Trophoblast cell (in vitro differentiated cells and primary cell): ENCODE results near the gene SMLR1.

Experiments used
- DNase-seq, 2 donors: peaks; one replicate each; pipeline ENCODE4 v3.0.0-alpha.2; 2016
- H2AFZ ChIP-seq: 2 replicates; pipeline ENCODE4 v1.6.1; 2013; ENCODE audit warnings: low read length, moderate library complexity, mild to moderate bottlenecking; ENCODE audit not compliant: insufficient read depth, poor library complexity
- H2AK5ac ChIP-seq: 2 replicates; pipeline ENCODE4 v1.6.1; 2013; ENCODE audit warnings: mild to moderate bottlenecking, low read length
- H2BK120ac ChIP-seq: 2 replicates; pipeline ENCODE4 v1.6.1; 2013; ENCODE audit warnings: low read length, mild to moderate bottlenecking, moderate library complexity; ENCODE audit not compliant: insufficient read depth, poor library complexity
- H2BK12ac ChIP-seq: 2 replicates; pipeline ENCODE4 v1.6.1; 2013; ENCODE audit warnings: mild to moderate bottlenecking, low read length, moderate library complexity
- H2BK5ac ChIP-seq: 2 replicates; pipeline ENCODE4 v1.6.1; 2013; ENCODE audit warnings: low read length, low read depth, moderate library complexity, mild to moderate bottlenecking; ENCODE audit not compliant: poor library complexity
- H3K14ac ChIP-seq: 2 replicates; pipeline ENCODE4 v1.6.1; 2013; ENCODE audit warnings: mild to moderate bottlenecking, low read length
- H3K18ac ChIP-seq: 2 replicates; pipeline ENCODE4 v1.6.1; 2013; ENCODE audit warnings: mild to moderate bottlenecking, low read length
- H3K23ac ChIP-seq: 2 replicates; pipeline ENCODE4 v1.6.1; 2013; ENCODE audit warnings: low read length
- H3K27ac ChIP-seq: 2 replicates; pipeline ENCODE4 v1.5.1; 2013; ENCODE audit warnings: low read depth, mild to moderate bottlenecking, inconsistent platforms, low read length, moderate library complexity
- H3K27me3 ChIP-seq: 2 replicates; pipeline ENCODE4 v1.6.1; 2013; ENCODE audit warnings: inconsistent platforms, mild to moderate bottlenecking, low read length, moderate library complexity; ENCODE audit not compliant: insufficient read depth
- H3K36me3 ChIP-seq, 2 experiments: 1 replicate in 1 of 2; 2 replicates in 1 of 2; pipeline ENCODE4 v1.6.1; 2013; ENCODE audit warnings: low read length in 2 of 2, mild to moderate bottlenecking in 2 of 2, moderate library complexity in 1 of 2; ENCODE audit not compliant: insufficient read depth in 2 of 2, control insufficient read depth in 1 of 2
- H3K4ac ChIP-seq: 2 replicates; pipeline ENCODE4 v1.6.1; 2013; ENCODE audit warnings: low read depth, mild to moderate bottlenecking, low read length, moderate library complexity
- H3K4me1 ChIP-seq, 2 experiments: 1 replicate in 1 of 2; 2 replicates in 1 of 2; pipeline ENCODE4 v1.6.1; 2013; ENCODE audit warnings: low read length in 2 of 2, mild to moderate bottlenecking in 2 of 2, moderate library complexity in 1 of 2; ENCODE audit not compliant: insufficient read depth in 2 of 2, control insufficient read depth in 1 of 2
- H3K4me2 ChIP-seq: 2 replicates; pipeline ENCODE4 v1.6.1; 2013; ENCODE audit warnings: inconsistent platforms, mild to moderate bottlenecking, low read length, moderate library complexity
- H3K4me3 ChIP-seq: 2 replicates; pipeline ENCODE4 v1.5.1; 2013; ENCODE audit warnings: mild to moderate bottlenecking, low read depth, low read length, inconsistent platforms
- H3K79me1 ChIP-seq: one replicate; pipeline ENCODE4 v1.6.1; 2013; ENCODE audit warnings: low read length
- H3K79me2 ChIP-seq: 2 replicates; pipeline ENCODE4 v1.6.1; 2013; ENCODE audit warnings: low read length, mild to moderate bottlenecking; ENCODE audit not compliant: control insufficient read depth, insufficient read depth, poor library complexity
- H3K9ac ChIP-seq: 2 replicates; pipeline ENCODE4 v1.6.1; 2013; ENCODE audit warnings: mild to moderate bottlenecking, low read length
- H3K9me3 ChIP-seq: 2 replicates; pipeline ENCODE4 v1.6.1; 2013; ENCODE audit warnings: low read depth, mild to moderate bottlenecking, control low read depth, inconsistent platforms, low read length; ENCODE audit not compliant: insufficient read depth
- H4K12ac ChIP-seq: 2 replicates; pipeline ENCODE4 v1.6.1; 2013; ENCODE audit warnings: low read depth, mild to moderate bottlenecking, low read length, moderate library complexity
- H4K8ac ChIP-seq: 2 replicates; pipeline ENCODE4 v1.6.1; 2013; ENCODE audit warnings: low read depth, mild to moderate bottlenecking, low read length, moderate library complexity
- H4K91ac ChIP-seq: one replicate; pipeline ENCODE4 v1.6.1; 2013; ENCODE audit warnings: low read depth, mild to moderate bottlenecking, low read length, moderate library complexity
- WGBS: extraction: QIAGEN DNeasy Blood & Tissue Kit; methylation state at CpG from one replicate; pipeline ENCODE4 v1.1.7; 2013; ENCODE audit warnings: missing lambda C conversion rate; ENCODE audit not compliant: insufficient read length, insufficient coverage; ENCODE audit errors: extremely low coverage; 5-methylcytosine and 5-hydroxymethylcytosine counted together

SMLR1 gene

DNA sequence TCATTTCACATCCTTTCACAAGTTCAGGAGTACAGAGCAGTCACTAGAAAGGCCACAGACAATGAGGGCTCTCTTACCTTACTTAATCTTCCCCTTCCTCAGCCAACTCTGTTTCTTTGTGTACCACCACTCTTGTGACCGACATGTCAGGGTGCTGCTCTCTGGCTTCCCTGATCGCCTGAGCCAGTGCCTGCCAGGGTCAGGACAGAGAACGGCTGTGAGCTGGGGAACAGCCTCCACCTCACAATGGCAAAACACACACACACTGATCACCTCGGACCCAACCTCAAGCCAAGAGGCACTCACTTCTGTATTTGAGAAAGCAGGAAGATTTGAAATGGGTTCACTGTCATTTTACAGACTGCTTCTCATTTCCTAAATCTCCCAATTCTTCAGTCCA is 30.8 kb downstream of the SMLR1 start:
- H4K91ac ChIP-seq, result peak overlapping the region; percentile 23
- no peak overlapping the region for H2BK12ac ChIP-seq
- no peak for DNase-seq
- no CpG with 5 or more reads among the region's 4 CpGs for WGBS
- H4K8ac ChIP-seq, result no peak overlapping the region
- no peak overlapping the region for H3K18ac ChIP-seq
- no peak overlapping the region for H3K23ac ChIP-seq
- no peak overlapping the region for H3K9ac ChIP-seq
- H3K27me3 ChIP-seq, result no peaks in the 10 kb centered on the region
- H2BK120ac ChIP-seq, result no peak overlapping the region
- H3K27ac ChIP-seq, result peak overlapping the region; percentile 8
- H3K79me2 ChIP-seq, result no peaks in the 10 kb centered on the region
- no peak overlapping the region for H2AK5ac ChIP-seq
- no peak overlapping the region for H3K4me2 ChIP-seq
- peak overlapping the region; percentile 9 for H3K14ac ChIP-seq
- H2BK5ac ChIP-seq, result no peak overlapping the region
- no peak overlapping the region for H3K4ac ChIP-seq
- H3K79me1 ChIP-seq, result peaks cover 2% of the 10 kb centered on the region
- H3K9me3 ChIP-seq, result no peaks in the 10 kb centered on the region
- H4K12ac ChIP-seq, result no peak overlapping the region
- peaks cover 0 to 8% of the 10 kb centered on the region in 2 experiments for H3K4me1 ChIP-seq
- H2AFZ ChIP-seq, result no peak overlapping the region
- no peak overlapping the region for H3K4me3 ChIP-seq
- no peaks in the 10 kb centered on the region for H3K36me3 ChIP-seq

DNA sequence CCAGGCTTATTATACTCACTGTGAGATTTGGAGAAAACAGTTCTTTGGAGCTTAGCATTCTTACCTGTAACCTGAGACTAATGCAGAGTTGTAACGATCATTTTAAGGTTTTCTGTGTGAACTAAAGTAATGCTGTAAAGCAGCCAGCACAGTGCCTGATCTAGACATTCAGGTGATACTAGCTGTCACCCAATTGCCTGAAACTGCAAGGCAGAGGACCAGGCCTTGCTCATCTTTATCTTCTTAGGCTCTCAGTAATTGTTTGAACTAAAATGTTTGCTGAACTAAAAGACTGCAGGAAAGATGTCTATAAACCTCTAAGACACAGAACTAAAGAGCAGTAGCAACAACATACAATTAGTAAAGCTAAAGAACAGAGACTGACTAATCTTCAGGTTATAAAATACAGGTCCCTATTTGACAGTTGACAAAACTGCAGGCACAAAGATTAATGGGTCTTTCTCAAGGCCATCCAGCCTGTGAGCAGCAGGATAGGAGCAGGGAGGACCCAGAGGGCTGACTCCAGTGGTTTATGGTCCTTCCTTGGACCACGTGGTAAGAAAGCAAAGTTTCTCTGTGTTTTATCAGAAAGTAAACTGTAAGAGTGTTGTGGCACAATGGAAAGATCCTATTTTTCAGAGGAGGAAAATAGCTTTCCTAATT is 31.4 kb downstream of the SMLR1 start:
- DNase-seq, result no peak
- Histone ChIP-seq H3K4ac (no peak overlapping the region), H3K18ac (no peak overlapping the region), H3K4me2 (no peak overlapping the region), H3K4me3 (no peak overlapping the region), H3K4me1 (peaks cover 0 to 8% of the 10 kb centered on the region in 2 experiments), H3K36me3 (no peaks in the 10 kb centered on the region), H2BK120ac (no peak overlapping the region), H3K14ac (no peak overlapping the region), H3K9me3 (no peaks in the 10 kb centered on the region), H3K79me1 (peaks cover 2% of the 10 kb centered on the region), H3K23ac (no peak overlapping the region), H3K9ac (no peak overlapping the region), H2BK12ac (no peak overlapping the region), H3K27ac (no peak overlapping the region), H2AK5ac (no peak overlapping the region), H2AFZ (no peak overlapping the region), H2BK5ac (no peak overlapping the region), H4K8ac (no peak overlapping the region), H3K27me3 (no peaks in the 10 kb centered on the region), H4K12ac (no peak overlapping the region), H3K79me2 (no peaks in the 10 kb centered on the region), H4K91ac (no peak overlapping the region)
- no CpG with 5 or more reads among the region's 2 CpGs for WGBS

DNA sequence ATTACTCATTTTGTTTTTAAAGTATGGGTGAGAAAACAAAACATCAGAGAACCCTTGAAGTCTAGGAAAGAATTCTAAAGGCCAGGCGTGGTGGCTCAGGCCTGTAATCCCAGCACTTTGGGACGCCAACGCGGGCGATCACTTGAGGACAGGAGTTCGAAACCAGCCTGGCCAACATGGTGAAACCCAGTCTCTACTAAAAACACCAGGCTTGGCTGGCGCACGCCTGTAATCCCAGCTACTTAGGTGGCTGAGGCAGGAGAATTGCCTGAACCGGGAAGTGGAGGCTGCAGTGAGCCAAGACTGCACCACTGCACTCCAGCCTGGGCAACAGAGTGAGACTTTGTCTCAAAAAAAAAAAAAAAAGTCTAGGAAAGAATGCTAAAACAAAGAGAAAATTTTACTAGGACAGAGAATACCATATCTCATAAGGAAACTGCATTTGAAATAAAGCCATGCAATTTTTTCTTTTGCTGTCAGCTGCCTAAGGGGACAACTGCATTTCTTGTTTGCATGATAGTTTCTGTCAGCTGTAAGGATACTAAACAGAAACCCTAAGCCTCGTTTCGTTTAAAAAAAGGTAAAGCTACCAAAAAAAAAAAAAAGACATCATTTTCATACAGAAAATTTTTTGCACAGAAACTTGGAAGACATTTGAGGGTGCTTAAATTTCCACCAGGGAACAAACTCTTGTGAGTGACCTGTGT is 32.1 kb downstream of the SMLR1 start:
- H2AFZ ChIP-seq, result no peak overlapping the region
- no peak overlapping the region for H3K14ac ChIP-seq
- no peaks in the 10 kb centered on the region for H3K27me3 ChIP-seq
- peak overlapping the region; percentile 4 for H2BK5ac ChIP-seq
- H3K4ac ChIP-seq, result no peak overlapping the region
- peaks cover 0 to 8% of the 10 kb centered on the region in 2 experiments for H3K4me1 ChIP-seq
- H3K79me1 ChIP-seq, result peaks cover 2% of the 10 kb centered on the region
- H4K91ac ChIP-seq, result no peak overlapping the region
- H3K4me2 ChIP-seq, result no peak overlapping the region
- H3K27ac ChIP-seq, result peak overlapping the region; percentile 86
- H3K79me2 ChIP-seq, result no peaks in the 10 kb centered on the region
- H2BK120ac ChIP-seq, result no peak overlapping the region
- H4K8ac ChIP-seq, result no peak overlapping the region
- no peak overlapping the region for H3K4me3 ChIP-seq
- no CpG with 5 or more reads among the region's 11 CpGs for WGBS
- no peaks in the 10 kb centered on the region for H3K9me3 ChIP-seq
- DNase-seq, result no peak
- H2BK12ac ChIP-seq, result no peak overlapping the region
- H2AK5ac ChIP-seq, result no peak overlapping the region
- no peak overlapping the region for H3K18ac ChIP-seq
- H3K23ac ChIP-seq, result no peak overlapping the region
- H3K9ac ChIP-seq, result no peak overlapping the region
- H4K12ac ChIP-seq, result no peak overlapping the region
- no peaks in the 10 kb centered on the region for H3K36me3 ChIP-seq

DNA sequence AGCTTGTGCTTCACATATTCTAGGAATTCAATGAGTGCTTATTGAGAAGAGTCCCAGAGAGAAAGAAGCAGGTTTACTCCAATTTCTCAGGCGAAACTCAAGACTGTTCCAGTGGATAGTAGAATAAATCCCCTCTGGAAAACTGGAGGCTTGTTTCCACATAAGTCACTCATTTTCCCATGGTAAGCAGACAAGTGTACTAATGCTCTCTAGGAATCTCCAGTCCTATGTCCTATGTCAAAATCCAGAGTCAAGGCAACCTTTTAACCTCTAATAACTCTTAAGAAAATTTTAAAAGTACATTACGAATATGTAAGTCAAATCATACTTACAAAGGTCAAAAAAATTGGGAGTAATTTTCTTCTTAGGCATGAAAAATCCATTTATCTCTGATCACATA is 35.2 kb downstream of the SMLR1 start:
- no peak overlapping the region for H3K4me2 ChIP-seq
- DNase-seq, result no peak
- H3K27ac ChIP-seq, result no peak overlapping the region
- H4K8ac ChIP-seq, result no peak overlapping the region
- peaks cover 0 to 4% of the 10 kb centered on the region in 2 experiments for H3K36me3 ChIP-seq
- H2BK5ac ChIP-seq, result no peak overlapping the region
- H3K9ac ChIP-seq, result no peak overlapping the region
- H3K18ac ChIP-seq, result no peak overlapping the region
- peaks cover 2% of the 10 kb centered on the region for H3K79me1 ChIP-seq
- H2BK12ac ChIP-seq, result no peak overlapping the region
- H3K4me3 ChIP-seq, result no peak overlapping the region
- H2AFZ ChIP-seq, result no peak overlapping the region
- no CpG with 5 or more reads among the region's 2 CpGs for WGBS
- no peaks in the 10 kb centered on the region for H3K27me3 ChIP-seq
- no peak overlapping the region for H3K14ac ChIP-seq
- no peak overlapping the region for H2AK5ac ChIP-seq
- H3K4ac ChIP-seq, result no peak overlapping the region
- H2BK120ac ChIP-seq, result no peak overlapping the region
- H3K4me1 ChIP-seq, result peaks cover 0 to 8% of the 10 kb centered on the region in 2 experiments
- H3K79me2 ChIP-seq, result no peaks in the 10 kb centered on the region
- H4K91ac ChIP-seq, result no peak overlapping the region
- no peaks in the 10 kb centered on the region for H3K9me3 ChIP-seq
- no peak overlapping the region for H3K23ac ChIP-seq
- H4K12ac ChIP-seq, result no peak overlapping the region
